Measurements from ENCODE around the gene CTNNA3.

Gene CTNNA3

DNA sequence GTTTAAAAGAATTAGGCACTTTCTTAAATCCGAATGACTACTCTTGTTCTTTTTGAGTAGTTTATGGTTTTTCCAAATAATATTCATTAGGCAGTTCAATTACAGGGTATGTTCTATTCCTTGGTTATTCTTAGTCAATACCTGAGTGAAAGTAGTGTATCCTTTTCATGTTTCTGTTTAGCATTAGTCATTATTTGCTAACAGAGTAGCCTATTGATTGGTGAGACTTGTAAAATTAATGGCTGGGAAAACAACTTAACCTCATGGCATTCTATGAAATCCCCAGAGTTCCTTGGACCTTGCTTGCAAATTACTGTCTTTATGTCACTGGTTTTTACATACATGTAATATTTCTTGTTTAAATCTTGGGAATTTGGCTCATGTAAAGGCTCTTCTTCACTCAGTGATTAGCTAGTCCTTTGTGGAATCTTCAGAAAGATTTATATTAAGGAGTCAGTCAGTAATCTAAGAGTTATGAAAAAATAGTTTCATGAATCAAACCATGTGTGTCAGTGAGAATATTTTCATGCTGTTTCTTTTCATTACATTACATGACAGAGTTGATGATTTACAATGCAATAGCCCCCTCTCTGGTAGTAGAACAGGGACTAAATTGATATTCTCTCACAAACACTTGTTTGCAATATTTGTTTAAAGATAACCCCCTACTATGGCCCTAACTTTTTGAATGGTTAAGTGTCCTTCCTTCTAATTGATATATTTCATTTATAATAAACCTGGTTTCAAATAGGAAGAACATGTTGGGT is 851.6 kb downstream of the CTNNA3 start:
- FAIRE-seq = no peak

GRCh38 chr10:66843396-66843795 is 852.6 kb downstream of the CTNNA3 start:
- no peak for FAIRE-seq

GRCh38 chr10:66842867-66843266 is 853.1 kb downstream of the CTNNA3 start:
- no peak for FAIRE-seq

- no peak for FAIRE-seq
Observed at GRCh38 chr10:66842371-66842770, 853.6 kb downstream of the CTNNA3 start.

DNA sequence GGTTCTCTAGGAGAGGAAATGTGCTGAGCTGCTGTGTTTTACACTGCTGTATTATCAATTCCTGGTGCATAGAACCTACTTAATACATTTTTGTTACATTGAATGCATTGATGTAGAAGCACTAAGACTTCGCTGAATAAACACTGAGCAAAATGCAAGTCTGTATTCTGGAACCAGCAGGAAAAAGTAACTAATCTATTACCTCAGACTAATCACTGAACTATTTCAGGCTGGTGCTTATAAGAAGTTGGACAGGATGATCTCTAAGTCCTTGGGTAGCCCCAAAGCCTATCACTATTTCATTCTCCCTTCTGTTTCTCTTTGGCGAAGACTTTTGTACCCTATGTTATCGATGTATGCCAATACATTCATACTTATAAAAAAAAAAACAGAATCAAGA is 857.3 kb downstream of the CTNNA3 start:
- no peak for FAIRE-seq

DNA sequence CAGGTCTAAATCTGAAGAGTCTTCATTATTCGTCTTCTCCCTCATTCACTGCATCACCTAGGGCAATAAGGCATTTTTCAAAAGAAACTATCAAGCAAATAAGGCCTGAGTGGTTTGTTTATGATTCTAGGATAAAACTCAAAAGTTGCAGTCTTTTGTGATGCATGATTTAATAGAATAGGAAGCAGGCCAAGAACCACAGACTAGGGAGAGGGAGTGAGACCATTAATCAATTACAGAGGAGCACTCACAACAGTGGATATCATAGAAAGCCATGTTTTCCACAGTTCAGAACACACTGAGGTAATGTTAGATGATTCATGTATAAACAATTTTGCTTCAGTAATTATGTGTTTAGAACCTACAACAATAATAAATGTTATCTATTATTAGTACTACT is 858.0 kb downstream of the CTNNA3 start:
- no peak for FAIRE-seq

- FAIRE-seq = no peak
Observed at GRCh38 chr10:66837335-66837734, 858.7 kb downstream of the CTNNA3 start.

DNA sequence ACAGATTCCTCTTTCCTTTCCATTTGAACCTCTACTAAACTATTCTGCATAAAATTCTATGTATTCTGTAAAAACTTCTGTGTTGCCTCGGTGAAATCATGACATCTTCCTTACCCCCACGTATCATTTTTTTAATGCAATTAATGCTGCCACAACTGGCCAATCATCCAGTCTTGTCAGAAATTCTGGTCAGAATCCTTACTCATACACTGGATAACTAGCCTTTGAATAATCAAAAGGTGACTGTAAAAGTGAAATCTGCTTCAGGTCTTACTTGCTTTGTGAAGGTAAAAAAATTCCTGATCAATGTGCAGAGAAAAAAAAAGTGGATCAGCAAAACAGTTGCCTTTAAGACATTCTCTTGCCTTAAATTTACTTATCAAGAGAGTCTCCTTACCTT is 859.2 kb downstream of the CTNNA3 start:
- FAIRE-seq = no peak

DNA sequence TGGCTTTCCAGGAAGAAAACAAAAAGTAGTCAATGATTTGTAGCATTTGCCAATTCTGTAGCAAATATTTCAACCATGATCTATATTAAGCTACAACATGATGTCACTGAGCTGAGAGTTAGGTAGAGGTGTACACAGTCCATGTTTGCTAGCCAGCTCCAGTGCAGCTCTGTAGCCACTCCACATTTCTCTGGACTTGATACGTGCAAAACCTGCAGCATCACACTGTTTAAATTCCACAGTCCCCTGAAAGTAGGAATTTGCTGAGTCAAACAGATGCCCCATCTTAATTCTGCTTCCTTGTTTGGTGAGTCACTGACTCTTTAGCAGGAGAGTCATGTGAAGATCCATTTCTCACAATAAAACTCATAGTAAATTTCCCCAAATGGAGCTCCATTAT is 859.9 kb downstream of the CTNNA3 start:
- FAIRE-seq = no peak

GRCh38 chr10:66835400-66835799 is 860.6 kb downstream of the CTNNA3 start:
- FAIRE-seq = no peak

DNA sequence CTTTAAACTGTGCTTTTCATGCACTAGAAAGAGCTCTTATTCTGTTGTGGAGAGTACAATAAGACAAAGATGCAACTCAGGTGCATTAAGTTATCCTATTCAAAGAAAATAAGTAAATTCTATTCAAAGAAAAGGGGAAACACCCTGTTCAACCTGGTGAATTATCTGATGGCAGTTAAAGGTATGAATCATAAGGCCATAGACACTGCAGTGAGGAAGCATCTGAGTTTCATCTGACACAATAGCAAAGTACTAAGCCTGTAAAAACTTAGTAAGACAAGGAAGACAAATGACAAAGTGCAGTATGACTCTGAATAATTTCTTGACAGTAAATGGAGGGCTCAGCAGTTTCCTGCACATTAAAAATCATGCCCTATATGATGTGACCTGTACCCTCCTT is 861.2 kb downstream of the CTNNA3 start:
- no peak for FAIRE-seq

DNA sequence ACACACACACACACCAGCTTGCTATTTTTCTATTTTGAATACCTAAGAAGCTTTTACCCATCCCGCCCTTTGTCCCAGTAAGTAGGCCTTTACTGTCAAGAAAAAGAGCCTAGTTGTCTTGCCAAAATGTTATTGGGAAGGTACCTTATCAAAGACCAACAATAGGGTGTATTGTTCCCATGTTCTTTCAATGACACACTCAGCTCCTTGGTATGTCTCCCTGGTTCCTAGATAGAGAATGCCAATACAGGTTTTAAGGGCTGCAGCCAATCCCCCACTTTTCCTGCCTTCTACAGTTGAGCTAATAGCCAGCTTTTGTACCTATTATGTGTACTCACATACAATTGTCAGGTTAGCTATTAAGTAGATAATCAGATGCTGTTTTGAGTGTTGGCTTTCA is 862.1 kb downstream of the CTNNA3 start:
- no peak for FAIRE-seq

DNA sequence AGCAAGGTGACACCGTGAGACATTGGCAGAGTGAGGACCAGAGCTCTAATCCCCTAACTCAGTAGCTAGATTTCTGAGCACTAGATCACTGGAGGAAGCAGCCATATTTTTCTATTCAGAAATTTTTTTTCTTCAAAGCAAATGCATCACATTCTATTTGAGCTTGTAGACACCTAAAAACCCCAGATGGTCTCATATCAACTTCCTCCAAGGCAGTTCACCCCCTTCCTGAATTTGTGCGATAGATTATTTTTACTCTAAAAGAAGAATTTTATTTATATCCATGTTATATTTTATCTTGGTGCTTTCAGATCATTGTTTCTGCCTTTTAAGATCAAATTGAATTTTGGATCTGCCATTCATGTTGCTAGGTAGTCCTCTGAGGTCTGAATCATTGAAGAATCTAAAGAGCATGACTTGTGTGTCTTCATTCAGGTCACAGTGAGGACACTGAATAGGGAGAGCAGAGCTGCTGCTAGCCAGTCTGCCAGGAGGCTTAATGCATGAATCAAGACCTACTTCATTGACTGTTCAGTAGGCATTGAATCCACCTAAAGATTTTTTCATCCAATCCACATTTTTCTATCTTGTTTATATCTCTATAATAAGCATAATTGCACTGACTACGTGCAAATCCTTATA is 863.1 kb downstream of the CTNNA3 start:
- FAIRE-seq = no peak

DNA sequence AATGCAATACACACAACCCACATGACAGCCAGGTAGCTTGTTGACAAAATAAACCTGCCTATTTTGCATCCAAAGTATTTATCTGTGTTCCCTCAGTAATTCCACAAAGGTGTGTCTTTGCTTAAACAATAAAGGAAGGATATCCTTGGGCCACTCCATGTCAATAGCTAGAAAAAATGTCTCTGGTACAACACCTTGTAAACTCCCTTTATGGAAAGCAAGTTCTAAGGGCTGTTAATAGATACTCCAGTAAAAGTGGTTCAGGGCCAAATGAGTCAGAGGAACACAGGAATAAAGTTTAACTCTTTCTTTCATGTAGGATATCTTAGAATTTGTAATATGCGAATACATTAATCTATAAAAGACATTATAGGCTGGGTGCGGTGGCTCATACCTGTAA is 867.0 kb downstream of the CTNNA3 start:
- no peak for FAIRE-seq

DNA sequence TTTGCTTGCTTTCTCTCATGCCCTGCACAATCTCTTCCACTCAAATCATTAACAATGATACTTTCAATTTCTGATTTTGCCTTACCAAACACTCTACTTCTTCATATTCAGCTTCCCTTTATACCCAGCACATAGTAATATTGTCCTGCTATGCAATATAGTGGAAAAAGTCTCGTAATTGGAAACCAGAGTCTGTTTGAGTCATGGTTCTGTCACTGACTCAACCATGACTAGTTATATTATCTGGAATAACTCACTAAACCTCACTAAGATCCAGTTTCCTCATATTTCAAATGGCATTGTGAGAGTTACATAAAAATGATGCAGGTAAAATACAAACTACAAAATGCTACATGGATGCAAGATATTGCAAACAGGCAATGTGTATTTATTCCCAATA is 868.6 kb downstream of the CTNNA3 start:
- no peak for FAIRE-seq

DNA sequence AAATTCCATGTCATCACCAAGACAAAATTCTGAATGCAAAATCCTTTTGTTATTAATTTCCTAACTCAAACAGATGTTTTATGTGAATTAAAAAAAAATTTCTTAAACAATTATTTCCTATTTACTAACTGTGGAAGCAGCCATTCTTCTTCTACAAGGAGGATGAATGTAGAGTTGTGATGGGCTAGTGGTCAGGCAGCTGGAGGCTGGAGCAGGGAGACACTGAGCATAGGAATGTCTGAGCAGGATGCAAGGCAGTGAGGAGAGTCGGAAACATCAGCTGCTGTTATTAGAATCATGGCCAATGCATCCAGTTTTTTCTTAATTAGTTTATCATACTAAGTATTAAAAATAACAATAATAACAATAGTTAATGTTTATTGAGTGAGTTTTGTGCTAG is 872.7 kb downstream of the CTNNA3 start:
- FAIRE-seq = no peak

DNA sequence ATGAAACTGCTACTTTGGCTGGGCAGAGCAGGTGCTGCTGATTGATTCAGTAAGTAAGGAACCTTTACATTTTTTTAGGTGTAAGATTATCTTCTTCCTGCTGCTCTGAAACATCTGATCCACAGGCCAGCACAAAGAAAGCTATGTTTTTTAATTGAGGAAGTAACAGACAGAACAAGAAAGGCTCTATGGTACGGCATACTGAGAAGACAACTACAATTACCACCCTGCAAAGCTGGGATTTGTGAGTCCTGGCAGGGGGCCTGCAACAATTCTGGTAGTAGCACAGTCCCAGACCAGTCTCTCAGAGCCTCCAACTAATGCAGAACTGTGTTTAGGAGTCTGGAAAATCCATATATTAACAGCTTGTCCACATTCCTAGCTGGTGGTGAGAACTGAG is 873.2 kb downstream of the CTNNA3 start:
- FAIRE-seq = no peak

DNA sequence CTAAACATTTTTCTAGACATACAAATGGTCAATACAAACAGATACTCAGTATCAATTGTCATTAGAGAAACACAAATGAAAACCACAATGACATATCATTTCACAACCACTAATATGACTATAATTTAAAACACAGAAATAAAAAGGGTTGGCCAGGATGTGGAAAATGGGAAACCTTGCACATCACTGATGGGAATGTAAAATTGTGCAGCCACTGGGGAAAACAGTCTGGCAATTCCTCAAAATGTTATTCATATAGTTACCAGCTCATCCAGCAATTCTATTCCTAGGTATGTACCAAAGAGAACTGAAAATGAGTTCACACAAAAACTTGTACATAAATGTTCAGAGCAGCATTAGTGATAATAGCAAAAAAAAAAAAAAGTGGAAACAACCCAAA is 876.3 kb downstream of the CTNNA3 start:
- FAIRE-seq = no peak

DNA sequence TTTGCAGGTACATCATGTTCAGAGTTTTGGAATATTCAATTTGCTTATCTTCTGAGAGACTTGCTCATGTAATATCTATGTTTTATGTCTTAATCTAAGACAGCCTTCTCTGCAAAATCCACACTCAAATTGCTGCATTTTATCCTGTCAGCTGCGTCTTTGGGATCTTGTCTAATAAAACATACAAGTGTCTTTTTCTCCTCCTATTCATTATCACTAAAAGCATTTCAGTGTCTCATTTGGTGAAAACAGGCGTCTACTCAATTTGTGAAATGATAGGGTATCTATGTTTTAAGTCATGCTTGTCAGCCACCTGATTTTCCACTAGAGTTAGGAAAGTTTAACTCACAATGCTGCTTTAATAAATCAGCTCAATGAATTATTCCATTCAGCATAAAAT is 882.9 kb downstream of the CTNNA3 start:
- no peak for FAIRE-seq

- FAIRE-seq = no peak
Observed at GRCh38 chr10:66811211-66811610, 884.8 kb downstream of the CTNNA3 start.

- no peak for FAIRE-seq
Observed at GRCh38 chr10:66809402-66809801, 886.6 kb downstream of the CTNNA3 start.

DNA sequence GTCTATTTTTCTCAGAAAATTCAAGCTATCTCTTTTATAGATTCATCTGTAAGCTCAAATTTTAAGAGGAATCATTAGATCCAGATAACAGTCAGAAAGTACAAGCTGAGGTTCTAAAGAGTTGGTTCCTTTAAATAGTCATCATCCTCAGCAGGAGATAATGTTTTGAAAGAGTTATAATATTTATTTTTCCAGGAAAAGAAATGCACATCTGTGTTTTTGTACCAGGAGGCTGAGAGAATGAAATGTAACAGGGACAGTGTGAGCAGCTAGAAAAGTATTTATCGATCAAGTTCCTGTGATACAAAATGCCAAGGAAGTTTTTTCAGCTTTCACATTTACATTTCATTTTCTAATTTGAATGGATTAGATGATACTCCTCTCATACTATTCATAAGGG is 890.4 kb downstream of the CTNNA3 start:
- FAIRE-seq = no peak

DNA sequence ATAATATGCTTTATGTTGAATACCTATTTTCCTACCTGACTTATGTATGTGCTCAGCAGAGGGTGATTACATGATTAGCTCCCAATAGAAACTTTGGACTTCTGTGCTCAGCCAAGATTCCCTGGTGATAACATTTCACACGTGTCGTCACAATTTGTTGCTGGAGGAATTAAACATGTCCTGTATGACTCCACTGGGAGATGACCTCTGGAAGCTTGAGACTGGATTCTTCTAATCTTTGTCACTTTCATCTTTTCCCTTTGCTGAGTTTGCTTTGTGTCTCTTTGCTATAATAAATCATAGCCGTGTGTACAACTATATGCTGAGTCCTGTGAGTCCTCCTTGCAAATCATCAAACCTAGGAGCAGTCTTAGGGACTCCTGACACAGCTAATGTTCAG is 891.0 kb downstream of the CTNNA3 start:
- no peak for FAIRE-seq

- FAIRE-seq = no peak
Observed at GRCh38 chr10:66803174-66803573, 892.8 kb downstream of the CTNNA3 start.

- no peak for FAIRE-seq
Observed at GRCh38 chr10:66799474-66799873, 896.5 kb downstream of the CTNNA3 start.
